ENCODE measurements around the gene MAPKAP1.

DNA sequence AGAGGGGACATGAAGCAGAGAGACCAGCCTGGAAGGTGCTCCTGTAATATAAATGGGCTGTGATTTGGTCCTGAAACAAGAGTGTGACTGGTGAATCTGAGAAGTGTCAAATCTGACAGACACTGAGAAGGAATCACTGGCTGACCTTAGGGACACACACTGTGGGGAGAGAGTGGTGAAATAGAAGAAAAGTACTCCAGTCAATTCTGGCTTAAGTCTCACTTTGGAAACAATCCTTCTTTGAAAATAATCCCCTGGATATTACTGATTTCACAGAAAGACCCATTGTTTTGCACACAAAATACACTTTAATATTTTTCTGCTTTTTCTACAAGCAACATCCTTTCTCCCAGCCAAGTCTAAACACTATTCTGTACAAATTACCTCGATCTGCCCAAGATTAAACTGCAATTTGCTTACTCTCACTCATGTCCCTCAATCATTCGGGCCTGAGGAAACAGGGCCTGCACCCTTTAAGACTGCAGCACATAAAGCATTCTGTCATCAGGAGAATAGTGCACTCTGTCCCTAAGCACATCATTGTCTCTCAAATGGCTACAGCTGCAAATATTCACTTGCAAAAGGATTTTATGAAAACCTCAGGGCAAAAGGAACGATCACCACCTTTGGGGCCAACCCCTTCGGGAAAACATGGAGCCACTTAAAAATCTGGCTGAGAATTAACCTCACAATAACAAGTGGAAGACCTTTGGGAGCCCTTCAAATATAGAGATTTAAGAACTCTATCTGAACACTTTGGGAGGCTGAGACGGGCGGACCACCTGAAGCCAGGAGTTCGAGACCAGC is 68.6 kb downstream of the MAPKAP1 start:
- no peak for TF ChIP-seq GATA2 (IDR thresholded peaks at IDR 0.05; ENCODE audit: low read depth, low read length)
- TF ChIP-seq GATA3 (IDR thresholded peaks at IDR 0.05; ENCODE audit: low read depth, low read length): no peak

Measured in SH-SY5Y (cell line).